ENCODE measurements around the gene OR11A1. TPM values are rescaled to one million over a fixed set of nuclear protein-coding genes. Genes with fewer than 3 reads are reported as not detected.

Gene OR11A1
- total RNA-seq, 1 donor from 2014 or later, result not detected

DNA sequence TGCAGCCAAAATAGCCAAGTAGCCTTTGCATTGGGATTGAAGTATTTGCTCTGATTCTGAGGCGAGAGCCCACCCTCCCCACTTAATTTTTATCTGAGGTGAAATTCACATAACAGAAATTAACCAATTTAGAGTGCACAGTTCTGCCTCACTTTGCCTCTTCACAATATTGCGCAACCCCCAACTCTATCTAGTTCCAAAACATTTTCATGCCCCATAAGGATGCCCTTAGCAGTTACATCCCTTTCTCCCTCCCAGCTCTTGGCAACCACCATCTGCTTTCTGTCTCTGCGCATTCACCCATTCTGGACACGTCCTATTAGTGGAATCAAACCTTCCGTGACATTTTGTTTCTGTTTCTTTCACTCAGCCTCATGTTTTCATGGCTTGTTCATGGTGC is 21.9 kb upstream of the OR11A1 start:
- H4K20me1 ChIP-seq (ENCODE audit: insufficient read depth, low read length), result no peaks in the 10 kb centered on the region
- no peaks in the 10 kb centered on the region for H3K79me2 ChIP-seq (ENCODE audit: insufficient read depth, low read length)
- no peak overlapping the region for H2AFZ ChIP-seq (ENCODE audit: low read depth, low read length)
- H3K36me3 ChIP-seq (ENCODE audit: insufficient read depth, low read length), result no peaks in the 10 kb centered on the region
- Mint-ChIP-seq H3K27ac (ENCODE audit: unreplicated experiment) (no peak overlapping the region), H3K9me3 (ENCODE audit: unreplicated experiment) (peaks cover 6% of the 10 kb centered on the region), H3K27me3 (ENCODE audit: low read depth, unreplicated experiment) (peaks cover 7% of the 10 kb centered on the region), H3K4me1 (ENCODE audit: low read depth, unreplicated experiment) (no peaks in the 10 kb centered on the region), H3K36me3 (ENCODE audit: low read depth, unreplicated experiment) (peaks cover 4% of the 10 kb centered on the region), H3K4me3 (ENCODE audit: unreplicated experiment) (no peak overlapping the region)
- DNase-seq (ENCODE audit: low read depth) (no peak), FAIRE-seq (no peak)
- H3K27ac ChIP-seq (ENCODE audit: low read depth, low read length), result no peak overlapping the region
- H3K4me3 ChIP-seq (ENCODE audit: insufficient read depth, low read depth, low read length), result no peak overlapping the region
- H3K9ac ChIP-seq (ENCODE audit: low read length), result no peak overlapping the region
- no peaks in the 10 kb centered on the region for H3K9me3 ChIP-seq (ENCODE audit: insufficient read depth, low read depth, low read length)
- no peaks in the 10 kb centered on the region for H3K27me3 ChIP-seq (ENCODE audit: insufficient read depth, low read length)
- H3K4me2 ChIP-seq (ENCODE audit: low read length), result no peak overlapping the region
- H3K4me1 ChIP-seq (ENCODE audit: insufficient read depth, low read length), result peaks cover 3% of the 10 kb centered on the region
- TF ChIP-seq CTCF (IDR thresholded peaks at IDR 0.05; ENCODE audit: insufficient read depth, low read depth, low read length) (no peak), EZH2 (IDR thresholded peaks at IDR 0.05; ENCODE audit: insufficient read depth, low read length) (no peak)

- Mint-ChIP-seq H3K36me3 (ENCODE audit: low read depth, unreplicated experiment) (peaks cover 4% of the 10 kb centered on the region), H3K27me3 (ENCODE audit: low read depth, unreplicated experiment) (peaks cover 7% of the 10 kb centered on the region), H3K27ac (ENCODE audit: unreplicated experiment) (no peak overlapping the region), H3K4me1 (ENCODE audit: low read depth, unreplicated experiment) (no peaks in the 10 kb centered on the region), H3K4me3 (ENCODE audit: unreplicated experiment) (no peak overlapping the region), H3K9me3 (ENCODE audit: unreplicated experiment) (peaks cover 6% of the 10 kb centered on the region)
- DNase-seq (ENCODE audit: low read depth), result no peak
- no peak for TF ChIP-seq EZH2 (IDR thresholded peaks at IDR 0.05; ENCODE audit: insufficient read depth, low read length)
- TF ChIP-seq CTCF (IDR thresholded peaks at IDR 0.05; ENCODE audit: insufficient read depth, low read depth, low read length), result no peak
- H3K4me1 ChIP-seq (ENCODE audit: insufficient read depth, low read length), result no peaks in the 10 kb centered on the region
- H4K20me1 ChIP-seq (ENCODE audit: insufficient read depth, low read length), result no peaks in the 10 kb centered on the region
- no peak overlapping the region for H3K4me2 ChIP-seq (ENCODE audit: low read length)
- no peaks in the 10 kb centered on the region for H3K79me2 ChIP-seq (ENCODE audit: insufficient read depth, low read length)
- H3K27ac ChIP-seq (ENCODE audit: low read depth, low read length), result no peak overlapping the region
- H3K36me3 ChIP-seq (ENCODE audit: insufficient read depth, low read length), result no peaks in the 10 kb centered on the region
- H3K9ac ChIP-seq (ENCODE audit: low read length), result no peak overlapping the region
- FAIRE-seq, result no peak
- no peak overlapping the region for H3K4me3 ChIP-seq (ENCODE audit: insufficient read depth, low read depth, low read length)
- H3K27me3 ChIP-seq (ENCODE audit: insufficient read depth, low read length), result no peaks in the 10 kb centered on the region
- no peaks in the 10 kb centered on the region for H3K9me3 ChIP-seq (ENCODE audit: insufficient read depth, low read depth, low read length)
- H2AFZ ChIP-seq (ENCODE audit: low read depth, low read length), result no peak overlapping the region
Observed at GRCh38 chr6:29477923-29478450, 21.1 kb upstream of the OR11A1 start.

DNA sequence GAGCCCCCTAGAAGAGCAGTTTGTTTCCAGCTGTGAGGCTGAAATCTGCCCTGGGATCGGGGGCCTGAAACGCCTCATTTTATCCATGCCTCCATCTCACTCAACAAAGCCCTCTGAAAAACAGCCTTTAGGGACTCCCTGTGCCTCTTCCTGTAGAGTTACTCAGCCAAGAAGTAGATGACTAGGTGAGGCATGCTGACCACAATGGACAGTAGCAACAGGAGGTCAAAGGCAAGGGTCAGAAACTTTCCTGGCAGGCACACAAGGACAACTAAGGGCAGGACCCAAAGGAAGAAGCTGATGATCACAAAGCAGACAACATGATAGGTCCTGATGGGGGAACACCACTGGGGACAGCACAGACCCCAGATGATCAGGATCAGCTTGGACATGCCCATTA is 18.1 kb upstream of the OR11A1 start:
- Histone ChIP-seq H3K4me3 (ENCODE audit: insufficient read depth, low read depth, low read length) (no peak overlapping the region), H3K4me2 (ENCODE audit: low read length) (no peak overlapping the region), H3K79me2 (ENCODE audit: insufficient read depth, low read length) (no peaks in the 10 kb centered on the region), H3K4me1 (ENCODE audit: insufficient read depth, low read length) (no peaks in the 10 kb centered on the region), H3K36me3 (ENCODE audit: insufficient read depth, low read length) (no peaks in the 10 kb centered on the region), H4K20me1 (ENCODE audit: insufficient read depth, low read length) (no peaks in the 10 kb centered on the region), H2AFZ (ENCODE audit: low read depth, low read length) (no peak overlapping the region), H3K27ac (ENCODE audit: low read depth, low read length) (no peak overlapping the region), H3K9me3 (ENCODE audit: insufficient read depth, low read depth, low read length) (no peaks in the 10 kb centered on the region), H3K9ac (ENCODE audit: low read length) (no peak overlapping the region), H3K27me3 (ENCODE audit: insufficient read depth, low read length) (no peaks in the 10 kb centered on the region)
- H3K9me3 Mint-ChIP-seq (ENCODE audit: unreplicated experiment), result peaks cover 5% of the 10 kb centered on the region
- no peak overlapping the region for H3K4me3 Mint-ChIP-seq (ENCODE audit: unreplicated experiment)
- H3K27ac Mint-ChIP-seq (ENCODE audit: unreplicated experiment), result no peak overlapping the region
- TF ChIP-seq CTCF (IDR thresholded peaks at IDR 0.05; ENCODE audit: insufficient read depth, low read depth, low read length) (no peak), EZH2 (IDR thresholded peaks at IDR 0.05; ENCODE audit: insufficient read depth, low read length) (no peak)
- no peaks in the 10 kb centered on the region for H3K4me1 Mint-ChIP-seq (ENCODE audit: low read depth, unreplicated experiment)
- FAIRE-seq, result no peak
- no peak for DNase-seq (ENCODE audit: low read depth)
- H3K36me3 Mint-ChIP-seq (ENCODE audit: low read depth, unreplicated experiment), result peaks cover 4% of the 10 kb centered on the region
- H3K27me3 Mint-ChIP-seq (ENCODE audit: low read depth, unreplicated experiment), result peaks cover 17% of the 10 kb centered on the region

Measured in astrocyte (in vitro differentiated cells and primary cell).